A673 (cell line): ENCODE data around the gene XAGE3. TPM values are rescaled to one million over a fixed set of nuclear protein-coding genes. Genes with fewer than 3 reads are reported as not detected.
"Not testable (repeated sequence)": the region's sequence is repeated elsewhere in the genome, so short reads cannot be mapped to it uniquely, and the experiment has no call there.

ENCODE experiments used
- BruUV-seq: library from RNA; stranded (reverse); fragments of 400-500 nt; replicated peaks from 2 replicates; lab custom pipeline; 2021; lab: Mats Ljungman, UMichigan
- CTCF ChIA-PET: fragments of 300-600 bp; sonication (Branson Sonifier 250); formaldehyde crosslinking; loops from one replicate; lab custom pipeline; 2022; ENCODE audit warnings: antibody characterized with exemption; lab: Charles Lee
- POLR2A ChIA-PET: fragments of 300-600 bp; sonication (Branson Sonifier 250); formaldehyde crosslinking; loops from one replicate; lab custom pipeline; 2022; ENCODE audit warnings: antibody characterized with exemption; ENCODE audit not compliant: low non-redundant PET; lab: Charles Lee
- DNase-seq: peaks from one replicate; pipeline ENCODE4 v3.0.0-alpha.2; 2015; ENCODE audit warnings: low spot score
- H3K27ac ChIP-seq: fragments of 200-600 bp; sonication (generic); 2 replicates; pipeline ENCODE4 v1.5.1; 2016; ENCODE audit warnings: mixed run types, low read depth, mild to moderate bottlenecking, mixed read lengths, antibody characterized with exemption, low read length; ENCODE audit not compliant: poor library complexity, severe bottlenecking
- H3K27me3 ChIP-seq: fragments of 200-600 bp; sonication (generic); replicated peaks from 2 replicates; pipeline ENCODE4 v1.6.1; 2017; ENCODE audit warnings: mixed run types, low read depth, mild to moderate bottlenecking, mixed read lengths, antibody characterized with exemption, low read length; ENCODE audit not compliant: insufficient read depth, poor library complexity
- H3K36me3 ChIP-seq: fragments of 200-600 bp; sonication (generic); 2 replicates; pipeline ENCODE4 v1.6.1; 2016; ENCODE audit warnings: mixed run types, mild to moderate bottlenecking, mixed read lengths, antibody characterized with exemption, low read length; ENCODE audit not compliant: insufficient read depth, poor library complexity, severe bottlenecking
- H3K4me1 ChIP-seq: fragments of 200-600 bp; sonication (generic); 2 replicates; pipeline ENCODE4 v1.6.1; 2017; ENCODE audit warnings: mixed run types, mild to moderate bottlenecking, mixed read lengths, antibody characterized with exemption, low read length; ENCODE audit not compliant: insufficient read depth, poor library complexity, severe bottlenecking
- H3K4me3 ChIP-seq: fragments of 200-600 bp; sonication (generic); 2 replicates; pipeline ENCODE4 v1.5.1; 2016; ENCODE audit warnings: low read depth, mixed run types, mild to moderate bottlenecking, mixed read lengths, low read length; ENCODE audit not compliant: poor library complexity, severe bottlenecking
- H3K9me3 ChIP-seq: fragments of 200-600 bp; sonication (generic); 2 replicates; pipeline ENCODE4 v1.6.1; 2016; ENCODE audit warnings: mixed run types, low read depth, mild to moderate bottlenecking, mixed read lengths, antibody characterized with exemption, low read length; ENCODE audit not compliant: poor library complexity, severe bottlenecking
- CTCF ChIP-seq: fragments of 300-800, 200-600 bp; sonication (generic); conservative IDR thresholded peaks from 2 replicates; pipeline ENCODE4 v1.5.1; 2017; ENCODE audit warnings: low read depth, mild to moderate bottlenecking, antibody characterized with exemption, low read length, moderate library complexity, mixed read lengths
- EZH2 ChIP-seq: fragments of 200-600 bp; sonication (generic); IDR thresholded peaks from 2 replicates; pipeline ENCODE4 v1.6.1; 2017; ENCODE audit warnings: borderline replicate concordance, low read depth, mild to moderate bottlenecking, mixed read lengths, antibody characterized with exemption, low read length; ENCODE audit not compliant: poor library complexity, severe bottlenecking
- intact Hi-C: fragments of 100-400 bp; cut with micrococcal nuclease; formaldehyde crosslinking; loops from one replicate; pipeline ENCODE4 v1.10.0; 2022; ENCODE audit not compliant: unreplicated experiment
- total RNA-seq: library from RNA; stranded (reverse); gene quantifications from 2 replicates; pipeline ENCODE4 v1.2.3, GENCODE V29; 2021

The XAGE3 gene
- total RNA-seq, 1 experiment from 2014 or later, result not detected

GRCh38 chrX:52874661-52875060 lies 6.8 kb upstream of the XAGE3 start:
- ChIA-PET CTCF (no interaction called here), POLR2A (no interaction called here)
- DNase-seq, result no peak
- H3K4me3 ChIP-seq, result no peak overlapping the region
- no peak overlapping the region for H3K27ac ChIP-seq
- intact Hi-C loops, result no loop called here
- peaks cover 7% of the 10 kb centered on the region for H3K27me3 ChIP-seq
- TF ChIP-seq EZH2 (no peak), CTCF (no peak)
- BruUV-seq, result no TSS peak
- H3K36me3 ChIP-seq, result no peaks in the 10 kb centered on the region
- H3K9me3 ChIP-seq, result no peaks in the 10 kb centered on the region
- no peaks in the 10 kb centered on the region for H3K4me1 ChIP-seq

GRCh38 chrX:52873825-52874224 lies 5.9 kb upstream of the XAGE3 start:
- CTCF ChIA-PET, result interaction anchor here (0.6 kb wide), 1 partner anchor 169 kb away, joined by 3 read pairs; no protein-coding TSS in a partner anchor
- DNase-seq, H3K36me3 ChIP-seq, BruUV-seq, H3K4me3 ChIP-seq, H3K9me3 ChIP-seq, H3K27ac ChIP-seq, H3K4me1 ChIP-seq, intact Hi-C loops, POLR2A ChIA-PET: not testable (repeated sequence)
- peaks cover 12% of the 10 kb centered on the region for H3K27me3 ChIP-seq

GRCh38 chrX:52870046-52870445 lies 2.2 kb upstream of the XAGE3 start:
- H3K4me3 ChIP-seq, result no peak overlapping the region
- no peaks in the 10 kb centered on the region for H3K4me1 ChIP-seq
- POLR2A ChIA-PET, result no interaction called here
- no peaks in the 10 kb centered on the region for H3K9me3 ChIP-seq
- CTCF ChIA-PET, result no interaction called here
- intact Hi-C loops, result no loop called here
- no peak for TF ChIP-seq CTCF
- no peak for TF ChIP-seq EZH2
- no peaks in the 10 kb centered on the region for H3K36me3 ChIP-seq
- H3K27ac ChIP-seq, result no peak overlapping the region
- peaks cover 16% of the 10 kb centered on the region for H3K27me3 ChIP-seq
- no TSS peak for BruUV-seq
- no peak for DNase-seq

GRCh38 chrX:52865343-52865998 lies 2.4 kb downstream of the XAGE3 start:
- POLR2A ChIA-PET, result no interaction called here
- BruUV-seq, result no TSS peak
- CTCF ChIA-PET, result no interaction called here
- H3K4me3 ChIP-seq, result no peak overlapping the region
- H3K36me3 ChIP-seq, result no peaks in the 10 kb centered on the region
- TF ChIP-seq CTCF, result no peak
- no peak for TF ChIP-seq EZH2
- no peak overlapping the region for H3K27ac ChIP-seq
- H3K27me3 ChIP-seq, result peaks cover 40% of the 10 kb centered on the region
- H3K9me3 ChIP-seq, result no peaks in the 10 kb centered on the region
- intact Hi-C loops, result no loop called here
- no peaks in the 10 kb centered on the region for H3K4me1 ChIP-seq
- DNase-seq, result no peak

- H3K4me3 ChIP-seq, H3K4me1 ChIP-seq, H3K9me3 ChIP-seq, BruUV-seq, POLR2A ChIA-PET, DNase-seq, H3K36me3 ChIP-seq, CTCF ChIA-PET, H3K27ac ChIP-seq, intact Hi-C loops: not testable (repeated sequence)
- H3K27me3 ChIP-seq, result peaks cover 12% of the 10 kb centered on the region
Measured at GRCh38 chrX:52856991-52857525, 10.8 kb downstream of the XAGE3 start.
